OCI-LY7 (cell line): ENCODE measurements around the gene FMNL2. TPM values are rescaled to one million over a fixed set of nuclear protein-coding genes. Genes with fewer than 3 reads are reported as not detected.

Experiments used
- BruUV-seq: library from RNA; stranded (reverse); fragments of 400-500 nt; replicated peaks from 2 replicates; lab custom pipeline; 2021; lab: Mats Ljungman, UMichigan
- CTCF ChIA-PET: fragments of 300-600 bp; sonication (Branson Sonifier 250); formaldehyde crosslinking; loops from one replicate; lab custom pipeline; 2022; ENCODE audit warnings: antibody characterized with exemption; ENCODE audit not compliant: unreplicated experiment; lab: Charles Lee
- POLR2A ChIA-PET: fragments of 300-600 bp; sonication (Branson Sonifier 250); formaldehyde crosslinking; loops from one replicate; lab custom pipeline; 2022; ENCODE audit warnings: antibody characterized with exemption; lab: Charles Lee
- DNase-seq: peaks from one replicate; pipeline ENCODE4 v3.0.0-alpha.2; 2015; ENCODE audit warnings: low spot score
- H2AFZ ChIP-seq: fragments of 200-600 bp; sonication (generic), shearing (Covaris generic); 2 replicates; pipeline ENCODE4 v1.6.1; 2014; ENCODE audit warnings: mild to moderate bottlenecking, antibody characterized with exemption, low read length, moderate library complexity
- H3K27ac ChIP-seq: fragments of 200-600 bp; sonication (generic); 2 replicates; pipeline ENCODE4 v1.5.1; 2014; ENCODE audit warnings: mixed run types, low read depth, mild to moderate bottlenecking, moderate library complexity, low read length, inconsistent platforms; ENCODE audit not compliant: poor library complexity, severe bottlenecking
- H3K36me3 ChIP-seq: fragments of 200-600 bp; sonication (generic); 2 replicates; pipeline ENCODE4 v1.6.1; 2014; ENCODE audit warnings: mild to moderate bottlenecking, antibody characterized with exemption, low read length, moderate library complexity, mixed read lengths; ENCODE audit not compliant: insufficient read depth
- H3K4me1 ChIP-seq: fragments of 200-600 bp; sonication (generic); 2 replicates; pipeline ENCODE4 v1.5.1; 2014; ENCODE audit warnings: mild to moderate bottlenecking, low read length; ENCODE audit not compliant: insufficient read depth, poor library complexity, severe bottlenecking
- H3K4me2 ChIP-seq: fragments of 200-600 bp; sonication (generic); 2 replicates; pipeline ENCODE4 v1.6.1; 2014; ENCODE audit warnings: mild to moderate bottlenecking, low read length
- H3K4me3 ChIP-seq: fragments of 200-600 bp; sonication (generic); 2 replicates; pipeline ENCODE4 v1.5.1; 2014; ENCODE audit warnings: mild to moderate bottlenecking, low read depth, low read length; ENCODE audit not compliant: poor library complexity, severe bottlenecking
- H3K79me2 ChIP-seq: fragments of 200-600 bp; sonication (generic); 2 replicates; pipeline ENCODE4 v1.6.1; 2016; ENCODE audit warnings: low read depth, mild to moderate bottlenecking, low read length, moderate library complexity, mixed read lengths; ENCODE audit not compliant: insufficient read depth
- H3K9me2 ChIP-seq: fragments of 200-600 bp; sonication (generic); 2 replicates; pipeline ENCODE4 v1.6.1; 2016; ENCODE audit warnings: mild to moderate bottlenecking, low read length, mixed read lengths; ENCODE audit not compliant: insufficient read depth
- H3K9me3 ChIP-seq: fragments of 200-600 bp; sonication (generic); 2 replicates; pipeline ENCODE4 v1.6.1; 2014; ENCODE audit warnings: mild to moderate bottlenecking, mixed run types, low read length, mixed read lengths
- H4K20me1 ChIP-seq: fragments of 200-600 bp; sonication (generic); 2 replicates; pipeline ENCODE4 v1.6.1; 2014; ENCODE audit warnings: mild to moderate bottlenecking, antibody characterized with exemption, low read length, moderate library complexity, mixed read lengths; ENCODE audit not compliant: insufficient read depth
- CTCF ChIP-seq: fragments of 200-600 bp; sonication (generic); conservative IDR thresholded peaks from 2 replicates; pipeline ENCODE4 v1.5.1; 2014; ENCODE audit warnings: mild to moderate bottlenecking, antibody characterized with exemption, low read length, moderate library complexity, mixed read lengths
- EZH2phosphoT487 ChIP-seq: fragments of 200-600 bp; sonication (generic); IDR thresholded peaks from 2 replicates; pipeline ENCODE4 v1.6.1; 2018; ENCODE audit warnings: low read depth, borderline replicate concordance, mild to moderate bottlenecking, mixed run types, antibody characterized with exemption, low read length, moderate library complexity, mixed read lengths
- intact Hi-C: fragments of 100-400 bp; cut with micrococcal nuclease; formaldehyde crosslinking; loops from one replicate; pipeline ENCODE4 v1.10.0; 2022; ENCODE audit not compliant: unreplicated experiment
- total RNA-seq, 2 experiments: library from RNA; depleted of rRNA in 1 of 2; stranded (reverse); fragments of >200 nt in 1 of 2; shearing (Covaris generic) in 1 of 2; gene quantifications; 2 replicates each; pipeline ENCODE4 v1.2.3, GENCODE V29; 2014 to 2022

The FMNL2 gene
- total RNA-seq, 2 experiments from 2014 or later = 0.03 to 0.21 TPM

- intact Hi-C loops = no loop called here
- H3K9me3 ChIP-seq = no peaks in the 10 kb centered on the region
- H3K36me3 ChIP-seq = no peaks in the 10 kb centered on the region
- POLR2A ChIA-PET = no interaction called here
- CTCF ChIA-PET = interaction anchor here (0.6 kb wide), 1 partner anchor 479 kb away, joined by 3 read pairs; no protein-coding TSS in a partner anchor
- H3K79me2 ChIP-seq = no peaks in the 10 kb centered on the region
- H2AFZ ChIP-seq = no peak overlapping the region
- H3K4me2 ChIP-seq = no peak overlapping the region
- no peak overlapping the region for H3K27ac ChIP-seq
- no TSS peak for BruUV-seq
- H3K9me2 ChIP-seq = no peaks in the 10 kb centered on the region
- TF ChIP-seq CTCF (no peak), EZH2phosphoT487 (no peak)
- no peak overlapping the region for H3K4me3 ChIP-seq
- H3K4me1 ChIP-seq = no peaks in the 10 kb centered on the region
- no peaks in the 10 kb centered on the region for H4K20me1 ChIP-seq
- DNase-seq = no peak
Measured at GRCh38 chr2:152454371-152454770, 119.4 kb downstream of the FMNL2 start.

GRCh38 chr2:152454960-152455359, 120.0 kb downstream of the FMNL2 start:
- Histone ChIP-seq H3K9me2 (no peaks in the 10 kb centered on the region), H3K79me2 (no peaks in the 10 kb centered on the region), H2AFZ (no peak overlapping the region), H3K4me3 (no peak overlapping the region), H3K9me3 (no peaks in the 10 kb centered on the region), H3K4me1 (no peaks in the 10 kb centered on the region), H4K20me1 (no peaks in the 10 kb centered on the region), H3K36me3 (no peaks in the 10 kb centered on the region), H3K4me2 (no peak overlapping the region), H3K27ac (no peak overlapping the region)
- ChIA-PET CTCF (interaction anchor here (0.6 kb wide), 1 partner anchor 480 kb away, joined by 3 read pairs; no protein-coding TSS in a partner anchor), POLR2A (interaction anchor here (0.6 to 1.1 kb wide), 2 partner anchors 11 to 49 kb away, joined by 3 to 5 read pairs; no protein-coding TSS in a partner anchor)
- no peak for TF ChIP-seq EZH2phosphoT487
- TF ChIP-seq CTCF = no peak
- no peak for DNase-seq
- no TSS peak for BruUV-seq
- intact Hi-C loops = no loop called here

- DNase-seq = no peak
- Histone ChIP-seq H3K4me3 (no peak overlapping the region), H2AFZ (no peak overlapping the region), H3K4me1 (no peaks in the 10 kb centered on the region), H3K36me3 (no peaks in the 10 kb centered on the region), H3K79me2 (no peaks in the 10 kb centered on the region), H3K9me3 (no peaks in the 10 kb centered on the region), H3K4me2 (no peak overlapping the region), H4K20me1 (no peaks in the 10 kb centered on the region), H3K9me2 (no peaks in the 10 kb centered on the region), H3K27ac (no peak overlapping the region)
- POLR2A ChIA-PET = interaction anchor here (1.1 kb wide), 2 partner anchors 9 to 10 kb away, joined by 4 to 5 read pairs; no protein-coding TSS in a partner anchor
- CTCF ChIA-PET = no interaction called here
- intact Hi-C loops = no loop called here
- TF ChIP-seq EZH2phosphoT487 (no peak), CTCF (no peak)
- no TSS peak for BruUV-seq
Measured at GRCh38 chr2:152455738-152456137, 120.8 kb downstream of the FMNL2 start.
